Calu3 (cell line): Measurements from ENCODE around the gene PDCD4. TPM values are rescaled to one million over a fixed set of nuclear protein-coding genes. Genes with fewer than 3 reads are reported as not detected.

Experiments
- BruUV-seq: library from RNA; stranded (reverse); fragments of 400-500 nt; replicated peaks from 2 replicates; lab custom pipeline; 2021; lab: Mats Ljungman, UMichigan
- CTCF ChIA-PET: fragments of 300-600 bp; sonication (Branson Sonifier 250); formaldehyde crosslinking; loops from one replicate; lab custom pipeline; 2022; ENCODE audit warnings: antibody characterized with exemption; lab: Charles Lee
- DNase-seq: peaks from one replicate; pipeline ENCODE4 v3.0.0; 2022
- H3K27ac Mint-ChIP-seq: one replicate; pipeline ENCODE4 v1.8.0; 2022; ENCODE audit warnings: mixed read lengths; ENCODE audit not compliant: unreplicated experiment
- H3K27me3 Mint-ChIP-seq: one replicate; pipeline ENCODE4 v1.8.0; 2022; ENCODE audit warnings: mixed read lengths; ENCODE audit not compliant: unreplicated experiment
- H3K36me3 Mint-ChIP-seq: one replicate; pipeline ENCODE4 v1.8.0; 2022; ENCODE audit warnings: mild to moderate bottlenecking, moderate library complexity, mixed read lengths; ENCODE audit not compliant: insufficient read depth, unreplicated experiment
- H3K4me1 Mint-ChIP-seq: one replicate; pipeline ENCODE4 v1.8.0; 2022; ENCODE audit warnings: mild to moderate bottlenecking, low read depth, mixed read lengths; ENCODE audit not compliant: unreplicated experiment
- H3K4me3 Mint-ChIP-seq: one replicate; pipeline ENCODE4 v1.8.0; 2022; ENCODE audit warnings: mild to moderate bottlenecking, low read depth, moderate library complexity, mixed read lengths; ENCODE audit not compliant: unreplicated experiment
- H3K9me3 Mint-ChIP-seq: one replicate; pipeline ENCODE4 v1.8.0; 2022; ENCODE audit warnings: low read depth, mixed read lengths; ENCODE audit not compliant: unreplicated experiment
- intact Hi-C: fragments of 100-400 bp; cut with micrococcal nuclease; formaldehyde crosslinking; loops from one replicate; pipeline ENCODE4 v1.10.0; 2022; ENCODE audit not compliant: unreplicated experiment
- total RNA-seq: library from RNA; stranded (reverse); gene quantifications from 2 replicates; pipeline ENCODE4 v1.2.3, GENCODE V29; 2022
- TF ChIP-seq, protein P1 (sequence below): fragments of 200-600 bp; IDR thresholded peaks from one replicate; pipeline ENCODE4 v1.8.0; 2022; ENCODE audit warnings: antibody characterized with exemption; ENCODE audit not compliant: unreplicated experiment

The PDCD4 gene
- total RNA-seq, 1 experiment from 2014 or later, result 26.1 TPM

GRCh38 chr10:110947061-110947595 is 75.4 kb downstream of the PDCD4 start:
- TF ChIP-seq, protein P1, sequence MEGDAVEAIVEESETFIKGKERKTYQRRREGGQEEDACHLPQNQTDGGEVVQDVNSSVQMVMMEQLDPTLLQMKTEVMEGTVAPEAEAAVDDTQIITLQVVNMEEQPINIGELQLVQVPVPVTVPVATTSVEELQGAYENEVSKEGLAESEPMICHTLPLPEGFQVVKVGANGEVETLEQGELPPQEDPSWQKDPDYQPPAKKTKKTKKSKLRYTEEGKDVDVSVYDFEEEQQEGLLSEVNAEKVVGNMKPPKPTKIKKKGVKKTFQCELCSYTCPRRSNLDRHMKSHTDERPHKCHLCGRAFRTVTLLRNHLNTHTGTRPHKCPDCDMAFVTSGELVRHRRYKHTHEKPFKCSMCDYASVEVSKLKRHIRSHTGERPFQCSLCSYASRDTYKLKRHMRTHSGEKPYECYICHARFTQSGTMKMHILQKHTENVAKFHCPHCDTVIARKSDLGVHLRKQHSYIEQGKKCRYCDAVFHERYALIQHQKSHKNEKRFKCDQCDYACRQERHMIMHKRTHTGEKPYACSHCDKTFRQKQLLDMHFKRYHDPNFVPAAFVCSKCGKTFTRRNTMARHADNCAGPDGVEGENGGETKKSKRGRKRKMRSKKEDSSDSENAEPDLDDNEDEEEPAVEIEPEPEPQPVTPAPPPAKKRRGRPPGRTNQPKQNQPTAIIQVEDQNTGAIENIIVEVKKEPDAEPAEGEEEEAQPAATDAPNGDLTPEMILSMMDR, result no peak
- DNase-seq, result no peak
- intact Hi-C loops, result no loop called here
- H3K36me3 Mint-ChIP-seq, result peaks cover 4% of the 10 kb centered on the region
- peaks cover 3% of the 10 kb centered on the region for H3K9me3 Mint-ChIP-seq
- H3K27me3 Mint-ChIP-seq, result no peaks in the 10 kb centered on the region
- H3K4me3 Mint-ChIP-seq, result no peak overlapping the region
- no peak overlapping the region for H3K27ac Mint-ChIP-seq
- H3K4me1 Mint-ChIP-seq, result peaks cover 29% of the 10 kb centered on the region
- no TSS peak for BruUV-seq
- CTCF ChIA-PET, result interaction anchor here (0.6 kb wide), 1 partner anchor 245 kb away, joined by 3 read pairs; no protein-coding TSS in a partner anchor

Other genes with a start within 250 kb of the PDCD4 start
- 0.07 TPM in 1 of 2 replicates, not detected in the other for gene RBM20, start 227.6 kb upstream of the PDCD4 start, total RNA-seq
- gene BBIP1, start 47.3 kb downstream of the PDCD4 start, total RNA-seq, result 14.8 and 15.8 TPM in 2 replicates
- gene SHOC2, start 47.7 kb downstream of the PDCD4 start, total RNA-seq, result 29.9 and 33.5 TPM in 2 replicates
- 5.4 and 6.7 TPM in 2 replicates for gene ADRA2A, start 205.1 kb downstream of the PDCD4 start, total RNA-seq